ENCODE data around the gene SLC39A2.

The SLC39A2 gene

GRCh38 chr14:21024585-21025370 lies 25.7 kb downstream of the SLC39A2 start, which contains the start of gene NDRG2:
NDRG2 (minus strand) TSS chr14:21025061; CDS start chr14:21023315, 1,746 bp downstream.
- ATAC-seq (replicated peaks) (peak; percentile 90), DNase-seq (peak; percentile 53 to 63 (median 54))
- peak within 1 kb of the TSS; percentile 88 to 90 for H3K4me3 Mint-ChIP-seq
- peak within 1 kb of the TSS; percentile 64 to 72 for H3K27ac Mint-ChIP-seq
- no peaks in the 10 kb centered on the region for H3K9me3 Mint-ChIP-seq
- H3K36me3 Mint-ChIP-seq (ENCODE audit: insufficient read depth): peaks cover 6% of the 10 kb centered on the region
- no peaks in the 10 kb centered on the region for H3K27me3 Mint-ChIP-seq
- peaks cover 10 to 15% of the 10 kb centered on the region in 2 donors for H3K4me1 Mint-ChIP-seq (ENCODE audit: low read depth in 2 of 2)

GRCh38 chr14:21025371-21026273 lies 26.5 kb downstream of the SLC39A2 start:
- peak overlapping the region; percentile 88 to 90 for H3K4me3 Mint-ChIP-seq
- no peaks in the 10 kb centered on the region for H3K9me3 Mint-ChIP-seq
- peaks cover 6% of the 10 kb centered on the region for H3K36me3 Mint-ChIP-seq (ENCODE audit: insufficient read depth)
- peak overlapping the region; percentile 59 to 64 for H3K27ac Mint-ChIP-seq
- ATAC-seq (replicated peaks): no peak
- no peaks in the 10 kb centered on the region for H3K27me3 Mint-ChIP-seq
- peaks cover 10 to 15% of the 10 kb centered on the region in 2 donors for H3K4me1 Mint-ChIP-seq (ENCODE audit: low read depth in 2 of 2)
- peak in 1 of 3 experiments; percentile 12 for DNase-seq

- Mint-ChIP-seq H3K27me3 (no peaks in the 10 kb centered on the region), H3K27ac (peak overlapping the region; percentile 8 to 27), H3K4me3 (peak overlapping the region; percentile 88 to 90)
These were observed 27.3 kb downstream of the SLC39A2 start for GRCh38 chr14:21026274-21026987.

GRCh38 chr14:21026988-21027315 lies 27.9 kb downstream of the SLC39A2 start:
- H3K36me3 Mint-ChIP-seq (ENCODE audit: insufficient read depth): peaks cover 6% of the 10 kb centered on the region
- peaks cover 0 to 4% of the 10 kb centered on the region in 2 donors for H3K27me3 Mint-ChIP-seq
- H3K27ac Mint-ChIP-seq: peak overlapping the region in 1 of 2 donors; percentile 27
- no peak for DNase-seq
- H3K9me3 Mint-ChIP-seq: no peaks in the 10 kb centered on the region
- peak overlapping the region; percentile 35 to 45 for H3K4me3 Mint-ChIP-seq
- no peak for ATAC-seq (replicated peaks)
- peaks cover 10 to 15% of the 10 kb centered on the region in 2 donors for H3K4me1 Mint-ChIP-seq (ENCODE audit: low read depth in 2 of 2)

More at GRCh38 chr14:21026274-21026987, 27.3 kb downstream of the SLC39A2 start:
- Mint-ChIP-seq H3K9me3 (no peaks in the 10 kb centered on the region), H3K4me1 (ENCODE audit: low read depth in 2 of 2) (peaks cover 10 to 15% of the 10 kb centered on the region in 2 donors), H3K36me3 (ENCODE audit: insufficient read depth) (peaks cover 6% of the 10 kb centered on the region)
- DNase-seq: no peak
- ATAC-seq (replicated peaks): no peak

GRCh38 chr14:21029917-21030316 lies 30.8 kb downstream of the SLC39A2 start, which contains the start of gene TPPP2:
TPPP2 (plus strand) TSS chr14:21030217; CDS start chr14:21030582, 365 bp downstream.
- Mint-ChIP-seq H3K4me3 (no peak within 1 kb of the TSS), H3K36me3 (ENCODE audit: insufficient read depth) (no peaks in the 10 kb centered on the region), H3K27ac (no peak within 1 kb of the TSS), H3K9me3 (no peaks in the 10 kb centered on the region), H3K27me3 (peaks cover 12 to 22% of the 10 kb centered on the region in 2 donors), H3K4me1 (ENCODE audit: low read depth in 2 of 2) (peaks cover 2 to 3% of the 10 kb centered on the region in 2 donors)
- ATAC-seq (replicated peaks) (no peak), DNase-seq (no peak)

- no peak overlapping the region for H3K4me3 Mint-ChIP-seq
- no peak overlapping the region for H3K27ac Mint-ChIP-seq
- no peaks in the 10 kb centered on the region for H3K36me3 Mint-ChIP-seq (ENCODE audit: insufficient read depth)
- H3K9me3 Mint-ChIP-seq: no peaks in the 10 kb centered on the region
- no peaks in the 10 kb centered on the region for H3K4me1 Mint-ChIP-seq (ENCODE audit: low read depth in 2 of 2)
- H3K27me3 Mint-ChIP-seq: peaks cover 12 to 22% of the 10 kb centered on the region in 2 donors
- DNase-seq: no peak
- ATAC-seq (replicated peaks): no peak
These were observed 31.4 kb downstream of the SLC39A2 start for GRCh38 chr14:21030531-21030930.

GRCh38 chr14:21032326-21033132 lies 33.4 kb downstream of the SLC39A2 start:
- DNase-seq (no peak), ATAC-seq (replicated peaks) (no peak)
- no peak overlapping the region for H3K27ac Mint-ChIP-seq
- no peaks in the 10 kb centered on the region for H3K4me1 Mint-ChIP-seq (ENCODE audit: low read depth in 2 of 2)
- no peak overlapping the region for H3K4me3 Mint-ChIP-seq
- H3K36me3 Mint-ChIP-seq (ENCODE audit: insufficient read depth): no peaks in the 10 kb centered on the region
- H3K9me3 Mint-ChIP-seq: no peaks in the 10 kb centered on the region
- H3K27me3 Mint-ChIP-seq: peaks cover 21 to 34% of the 10 kb centered on the region in 2 donors

- Mint-ChIP-seq H3K9me3 (no peaks in the 10 kb centered on the region), H3K36me3 (ENCODE audit: insufficient read depth) (no peaks in the 10 kb centered on the region), H3K27ac (no peak overlapping the region), H3K4me3 (no peak overlapping the region), H3K27me3 (peaks cover 27 to 34% of the 10 kb centered on the region in 2 donors), H3K4me1 (ENCODE audit: low read depth in 2 of 2) (no peaks in the 10 kb centered on the region)
- DNase-seq (no peak), ATAC-seq (replicated peaks) (no peak)
These were observed 34.1 kb downstream of the SLC39A2 start for GRCh38 chr14:21033133-21033698.

GRCh38 chr14:21034707-21035106 lies 35.6 kb downstream of the SLC39A2 start, which contains the start of gene RNASE13:
RNASE13 (minus strand) TSS chr14:21034807; CDS start chr14:21034288, 519 bp downstream.
- Mint-ChIP-seq H3K4me1 (ENCODE audit: low read depth in 2 of 2) (no peaks in the 10 kb centered on the region), H3K36me3 (ENCODE audit: insufficient read depth) (no peaks in the 10 kb centered on the region), H3K27ac (no peak within 1 kb of the TSS), H3K27me3 (peaks cover 30 to 34% of the 10 kb centered on the region in 2 donors), H3K9me3 (no peaks in the 10 kb centered on the region), H3K4me3 (no peak within 1 kb of the TSS)
- ATAC-seq (replicated peaks) (no peak), DNase-seq (no peak)

GRCh38 chr14:21036751-21037150 lies 37.7 kb downstream of the SLC39A2 start:
- Mint-ChIP-seq H3K9me3 (no peaks in the 10 kb centered on the region), H3K4me1 (ENCODE audit: low read depth in 2 of 2) (no peaks in the 10 kb centered on the region), H3K27me3 (peaks cover 30 to 31% of the 10 kb centered on the region in 2 donors), H3K4me3 (no peak overlapping the region), H3K27ac (no peak overlapping the region), H3K36me3 (ENCODE audit: insufficient read depth) (no peaks in the 10 kb centered on the region)
- no peak for DNase-seq
- ATAC-seq (replicated peaks): no peak

- Mint-ChIP-seq H3K36me3 (ENCODE audit: insufficient read depth) (no peaks in the 10 kb centered on the region), H3K4me1 (ENCODE audit: low read depth in 2 of 2) (no peaks in the 10 kb centered on the region), H3K27me3 (peaks cover 31 to 33% of the 10 kb centered on the region in 2 donors), H3K4me3 (no peak overlapping the region), H3K27ac (no peak overlapping the region), H3K9me3 (no peaks in the 10 kb centered on the region)
- ATAC-seq (replicated peaks): no peak
- no peak for DNase-seq
These were observed 38.1 kb downstream of the SLC39A2 start for GRCh38 chr14:21037156-21037555.
